ENCODE measurements around the gene MMD2.

Gene MMD2

GRCh38 chr7:4882169-4883032 lies 76.6 kb downstream of the MMD2 start:
- TF ChIP-seq ZFX (IDR thresholded peaks at IDR 0.05) = no peak
- TF ChIP-seq CTCF (conservative IDR thresholded peaks at IDR 0.05) = no peak
- H3K27ac ChIP-seq = no peak overlapping the region

GRCh38 chr7:4880218-4880617 lies 78.8 kb downstream of the MMD2 start:
- TF ChIP-seq ZFX (IDR thresholded peaks at IDR 0.05) (no peak), CTCF (conservative IDR thresholded peaks at IDR 0.05) (no peak)
- no peak overlapping the region for H3K27ac ChIP-seq

GRCh38 chr7:4879396-4880081 lies 79.4 kb downstream of the MMD2 start:
- no peak overlapping the region for H3K27ac ChIP-seq
- no peak for TF ChIP-seq CTCF (conservative IDR thresholded peaks at IDR 0.05)
- no peak for TF ChIP-seq ZFX (IDR thresholded peaks at IDR 0.05)

GRCh38 chr7:4878336-4879335 lies 80.4 kb downstream of the MMD2 start:
- H3K27ac ChIP-seq = no peak overlapping the region
- no peak for TF ChIP-seq ZFX (IDR thresholded peaks at IDR 0.05)

- TF ChIP-seq ZFX (IDR thresholded peaks at IDR 0.05) (no peak), CTCF (conservative IDR thresholded peaks at IDR 0.05) (no peak)
- H3K27ac ChIP-seq = no peak overlapping the region
Observed at GRCh38 chr7:4876586-4876985, 82.4 kb downstream of the MMD2 start.

- no peak overlapping the region for H3K27ac ChIP-seq
- no peak for TF ChIP-seq CTCF (conservative IDR thresholded peaks at IDR 0.05)
- no peak for TF ChIP-seq ZFX (IDR thresholded peaks at IDR 0.05)
Observed at GRCh38 chr7:4875391-4875790, 83.6 kb downstream of the MMD2 start.

GRCh38 chr7:4873071-4873944 lies 85.7 kb downstream of the MMD2 start:
- TF ChIP-seq ZFX (IDR thresholded peaks at IDR 0.05) = no peak
- no peak for TF ChIP-seq CTCF (conservative IDR thresholded peaks at IDR 0.05)
- H3K27ac ChIP-seq = no peak overlapping the region
